Naive thymus-derived CD8-positive, alpha-beta T cell (primary cell): ENCODE measurements around the gene LMF1. TPM values are rescaled to one million over a fixed set of nuclear protein-coding genes. Genes with fewer than 3 reads are reported as not detected.

ENCODE experiments used
- ATAC-seq, 2 donors: fragments of 150-1000 bp; cut with Tn5 transposase in 1 of 2; sonication (Bioruptor Pico), chemical (Tn5 transposase) in 1 of 2; 1 replicate in 1 of 2; 2 replicates in 1 of 2; pipeline ENCODE4 v1.10.0; 2021; ENCODE audit warnings: mild to moderate bottlenecking in 2 of 2, moderate library complexity in 2 of 2
- POLR2A ChIA-PET: fragments of 350-600 bp; sonication (Branson Sonifier 250); formaldehyde crosslinking; loops from one replicate; lab custom pipeline; 2021; ENCODE audit warnings: antibody characterized with exemption; lab: Charles Lee
- DNase-seq, 10 donors: peaks; one replicate each; pipeline versions ENCODE4 v3.0.0 to v3.0.0-alpha.2; 2020 to 2022
- H3K27ac Mint-ChIP-seq, 10 donors: one replicate each; pipeline ENCODE4 v1.8.0; 2020 to 2022; ENCODE audit warnings: mild to moderate bottlenecking in 10 of 10, mixed read lengths in 10 of 10, moderate library complexity in 4 of 10, inconsistent platforms in 1 of 10
- H3K27me3 Mint-ChIP-seq, 5 donors: one replicate each; pipeline ENCODE4 v1.8.0; 2021 to 2022; ENCODE audit warnings: mixed read lengths in 5 of 5
- H3K36me3 Mint-ChIP-seq, 3 donors: one replicate each; pipeline ENCODE4 v1.8.0; 2020 to 2022; ENCODE audit warnings: mixed read lengths in 3 of 3, mild to moderate bottlenecking in 2 of 3, inconsistent platforms in 1 of 3
- H3K4me1 Mint-ChIP-seq, 4 donors: one replicate each; pipeline ENCODE4 v1.8.0; 2021 to 2022; ENCODE audit warnings: mixed read lengths in 4 of 4
- H3K4me3 Mint-ChIP-seq, 10 donors: one replicate each; pipeline ENCODE4 v1.8.0; 2020 to 2022; ENCODE audit warnings: mild to moderate bottlenecking in 10 of 10, mixed read lengths in 10 of 10, moderate library complexity in 6 of 10, inconsistent platforms in 1 of 10
- H3K9me3 Mint-ChIP-seq, 9 donors: one replicate each; pipeline ENCODE4 v1.8.0; 2020 to 2022; ENCODE audit warnings: mixed read lengths in 9 of 9, mild to moderate bottlenecking in 3 of 9, inconsistent platforms in 1 of 9, moderate library complexity in 1 of 9
- polyA plus RNA-seq, 3 donors: library from polyadenylated mRNA; unstranded; fragments of 300-500 nt; fragmentation: Illumina TruSeq; gene quantifications; one replicate each; pipeline ENCODE4 v1.2.3, GENCODE V29; 2021
- total RNA-seq, 8 experiments: library from RNA in 2 of 8; stranded (reverse) in 2 of 8; gene quantifications; one replicate each; pipeline ENCODE4 v1.2.3 and lab custom pipeline; 2021 to 2026

The LMF1 gene
- total and polyA plus RNA-seq, 5 experiments from 2014 or later, result 12.2 to 45.1 (median 13.6) TPM

DNA sequence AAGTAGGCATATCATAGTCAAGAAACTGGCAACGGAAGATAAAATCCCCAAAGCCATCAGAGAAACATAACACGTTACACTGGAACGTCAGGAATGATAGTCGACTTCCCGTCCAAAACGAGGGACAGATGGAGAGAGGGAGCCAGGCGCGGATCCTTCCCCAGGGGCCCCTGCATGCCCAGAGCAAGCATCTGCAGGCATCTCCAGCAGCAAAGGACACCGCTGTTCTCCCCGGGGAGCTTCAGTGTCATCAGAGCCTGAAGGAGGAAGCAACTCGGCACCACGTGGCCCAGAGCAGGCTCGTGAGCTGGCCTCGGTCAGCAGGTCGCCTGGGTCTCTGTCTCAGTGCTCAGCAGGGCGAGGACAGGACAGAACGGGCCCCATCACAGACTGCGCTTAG, 50.1 kb downstream of the LMF1 start:
- POLR2A ChIA-PET, result no interaction called here
- H3K27ac Mint-ChIP-seq, result no peak overlapping the region
- no peaks in the 10 kb centered on the region for H3K9me3 Mint-ChIP-seq
- H3K36me3 Mint-ChIP-seq, result peaks cover 5 to 30% (median 6%) of the 10 kb centered on the region in 3 donors
- no peaks in the 10 kb centered on the region for H3K27me3 Mint-ChIP-seq
- no peak overlapping the region for H3K4me3 Mint-ChIP-seq
- H3K4me1 Mint-ChIP-seq, result peaks cover 0 to 12% (median 5%) of the 10 kb centered on the region in 4 donors
- ATAC-seq, result no peak
- DNase-seq, result peak in 1 of 10 donors; percentile 51

- POLR2A ChIA-PET, result no interaction called here
- peak in 1 of 10 donors; percentile 54 for DNase-seq
- no peaks in the 10 kb centered on the region for H3K9me3 Mint-ChIP-seq
- no peaks in the 10 kb centered on the region for H3K27me3 Mint-ChIP-seq
- peaks cover 5 to 30% (median 6%) of the 10 kb centered on the region in 3 donors for H3K36me3 Mint-ChIP-seq
- H3K4me3 Mint-ChIP-seq, result no peak overlapping the region
- H3K27ac Mint-ChIP-seq, result peak overlapping the region in 2 of 10 donors; percentile 13 to 59
- no peak for ATAC-seq
- H3K4me1 Mint-ChIP-seq, result peaks cover 0 to 12% (median 6%) of the 10 kb centered on the region in 4 donors
These were observed 50.6 kb downstream of the LMF1 start for GRCh38 chr16:920051-920681.

GRCh38 chr16:919658-920050, 51.1 kb downstream of the LMF1 start:
- ATAC-seq, result no peak
- DNase-seq, result no peak
- Mint-ChIP-seq H3K4me3 (no peak overlapping the region), H3K36me3 (peaks cover 4 to 30% (median 6%) of the 10 kb centered on the region in 3 donors), H3K9me3 (no peaks in the 10 kb centered on the region), H3K27ac (peak overlapping the region in 2 of 10 donors; percentile 13 to 59), H3K4me1 (peaks cover 0 to 12% (median 6%) of the 10 kb centered on the region in 4 donors), H3K27me3 (no peaks in the 10 kb centered on the region)
- POLR2A ChIA-PET, result no interaction called here

DNA sequence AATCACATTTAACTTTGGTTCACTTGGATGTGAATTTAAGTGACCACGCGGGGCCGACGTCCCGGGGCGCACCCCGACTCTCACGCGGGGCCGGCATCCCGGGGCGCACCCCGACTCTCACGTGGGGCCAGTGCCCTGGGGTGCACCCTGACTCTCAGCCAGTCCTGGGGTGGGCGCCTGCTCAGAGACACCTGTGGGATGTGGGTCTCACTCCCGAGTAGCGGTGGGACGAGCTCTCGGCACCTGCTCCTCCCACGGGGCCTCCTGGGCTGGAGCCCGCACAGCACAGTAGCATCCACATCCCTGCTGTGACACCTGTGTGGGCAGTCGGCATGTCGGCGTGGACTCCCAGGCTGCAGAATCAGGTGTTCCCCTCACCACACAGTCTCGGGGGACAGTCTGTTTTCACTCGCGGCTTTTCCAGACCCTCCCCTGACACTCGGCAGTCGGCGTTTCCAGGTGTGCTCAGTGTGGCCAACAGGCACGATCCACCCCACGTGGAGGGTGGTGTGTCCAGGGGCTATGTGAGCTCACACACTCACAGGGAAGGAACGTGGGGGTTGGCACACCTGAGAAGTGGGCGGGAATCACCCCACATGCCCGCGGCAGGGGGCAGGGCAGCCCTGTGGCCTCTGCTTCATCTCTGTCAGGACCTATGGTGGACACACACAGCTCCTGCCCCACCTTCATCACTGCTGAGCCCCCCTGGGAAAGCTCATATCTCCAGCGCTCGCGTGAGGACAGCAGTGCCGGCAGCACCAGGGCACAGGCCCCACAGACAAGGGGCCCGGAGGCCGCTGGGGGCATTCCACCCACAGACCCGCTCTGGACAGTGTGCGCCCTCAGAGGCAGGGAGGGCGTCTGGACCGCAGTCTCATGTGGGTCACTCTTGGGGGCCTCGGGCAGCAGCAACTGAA, 51.8 kb downstream of the LMF1 start:
- H3K4me1 Mint-ChIP-seq, result peaks cover 0 to 12% (median 6%) of the 10 kb centered on the region in 4 donors
- no peak overlapping the region for H3K4me3 Mint-ChIP-seq
- ATAC-seq (no peak), DNase-seq (peak in 1 of 10 donors; percentile 53)
- H3K36me3 Mint-ChIP-seq, result peaks cover 2 to 29% (median 6%) of the 10 kb centered on the region in 3 donors
- H3K27me3 Mint-ChIP-seq, result no peaks in the 10 kb centered on the region
- no peak overlapping the region for H3K27ac Mint-ChIP-seq
- POLR2A ChIA-PET, result no interaction called here
- H3K9me3 Mint-ChIP-seq, result no peaks in the 10 kb centered on the region

- DNase-seq, result peak in 1 of 10 donors; percentile 38
- POLR2A ChIA-PET, result no interaction called here
- peaks cover 2 to 25% (median 6%) of the 10 kb centered on the region in 3 donors for H3K36me3 Mint-ChIP-seq
- peak overlapping the region in 1 of 10 donors; percentile 49 for H3K27ac Mint-ChIP-seq
- peaks cover 0 to 12% (median 4%) of the 10 kb centered on the region in 4 donors for H3K4me1 Mint-ChIP-seq
- H3K9me3 Mint-ChIP-seq, result no peaks in the 10 kb centered on the region
- ATAC-seq, result no peak
- no peak overlapping the region for H3K4me3 Mint-ChIP-seq
- no peaks in the 10 kb centered on the region for H3K27me3 Mint-ChIP-seq
These were observed 52.7 kb downstream of the LMF1 start for GRCh38 chr16:918068-918467.

DNA sequence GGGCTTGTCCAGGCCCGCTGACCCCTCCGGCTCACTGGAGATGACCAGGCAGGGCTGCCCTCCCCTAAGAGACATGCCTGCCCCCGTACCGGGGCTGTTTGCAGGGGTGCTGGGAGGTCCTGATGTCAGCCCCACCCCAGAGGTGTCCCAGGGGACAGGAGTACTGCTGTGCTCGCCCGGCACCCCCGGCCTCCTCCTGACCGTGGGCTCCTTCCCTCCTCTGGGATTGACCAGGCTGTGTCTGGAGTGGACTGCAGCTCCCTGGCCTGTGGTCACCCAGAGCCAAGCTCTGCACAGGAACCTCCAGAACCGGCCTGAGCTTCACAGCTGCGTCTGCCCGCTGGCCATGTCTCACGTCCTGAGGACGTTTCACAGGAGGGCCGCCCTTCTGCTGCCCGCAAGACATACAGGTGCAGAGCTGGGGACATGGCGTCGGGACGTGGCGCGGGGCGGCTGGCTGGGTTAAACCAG, 53.2 kb downstream of the LMF1 start:
- POLR2A ChIA-PET, result no interaction called here
- Mint-ChIP-seq H3K4me1 (peaks cover 0 to 12% (median 4%) of the 10 kb centered on the region in 4 donors), H3K36me3 (peaks cover 2 to 25% (median 6%) of the 10 kb centered on the region in 3 donors), H3K9me3 (no peaks in the 10 kb centered on the region), H3K27me3 (no peaks in the 10 kb centered on the region), H3K27ac (no peak overlapping the region), H3K4me3 (no peak overlapping the region)
- ATAC-seq (no peak), DNase-seq (no peak)

GRCh38 chr16:916035-916799, 54.6 kb downstream of the LMF1 start:
- POLR2A ChIA-PET, result no interaction called here
- H3K4me1 Mint-ChIP-seq, result peaks cover 0 to 8% (median 3%) of the 10 kb centered on the region in 4 donors
- H3K4me3 Mint-ChIP-seq, result no peak overlapping the region
- no peaks in the 10 kb centered on the region for H3K9me3 Mint-ChIP-seq
- H3K27ac Mint-ChIP-seq, result no peak overlapping the region
- no peaks in the 10 kb centered on the region for H3K27me3 Mint-ChIP-seq
- H3K36me3 Mint-ChIP-seq, result peaks cover 0 to 14% (median 0%) of the 10 kb centered on the region in 3 donors
- ATAC-seq (no peak), DNase-seq (no peak)

GRCh38 chr16:915546-915945, 55.2 kb downstream of the LMF1 start:
- DNase-seq, result no peak
- Mint-ChIP-seq H3K4me3 (no peak overlapping the region), H3K27ac (no peak overlapping the region), H3K4me1 (peaks cover 0 to 8% (median 3%) of the 10 kb centered on the region in 4 donors), H3K36me3 (peaks cover 0 to 15% (median 3%) of the 10 kb centered on the region in 3 donors), H3K9me3 (no peaks in the 10 kb centered on the region), H3K27me3 (no peaks in the 10 kb centered on the region)
- ATAC-seq, result no peak
- POLR2A ChIA-PET, result no interaction called here

DNA sequence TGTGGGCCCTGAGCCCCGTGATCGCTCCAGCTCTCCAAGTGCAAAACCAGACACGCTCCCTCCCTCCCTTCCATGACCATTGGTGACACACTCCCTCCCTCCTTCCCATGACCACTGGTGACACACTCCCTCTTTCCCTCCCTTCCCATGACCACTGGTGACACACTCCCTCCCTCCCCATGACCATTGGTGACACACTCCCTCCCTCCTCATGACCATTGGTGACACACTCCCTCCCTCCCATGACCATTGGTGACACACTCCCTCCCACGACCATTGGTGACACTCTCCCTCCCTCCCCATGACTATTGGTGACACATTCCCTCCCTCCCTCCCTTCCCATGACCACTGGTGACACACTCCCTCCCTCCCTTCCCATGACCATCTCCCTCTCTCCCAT, 56.3 kb downstream of the LMF1 start:
- Mint-ChIP-seq H3K27ac (no peak overlapping the region), H3K27me3 (no peaks in the 10 kb centered on the region), H3K4me3 (no peak overlapping the region), H3K4me1 (peaks cover 0 to 4% (median 0%) of the 10 kb centered on the region in 4 donors), H3K9me3 (no peaks in the 10 kb centered on the region), H3K36me3 (peaks cover 0 to 20% (median 3%) of the 10 kb centered on the region in 3 donors)
- no peak for DNase-seq
- POLR2A ChIA-PET, result no interaction called here
- ATAC-seq, result no peak

GRCh38 chr16:913817-914439, 56.9 kb downstream of the LMF1 start:
- DNase-seq, result no peak
- Mint-ChIP-seq H3K4me1 (peaks cover 0 to 4% (median 0%) of the 10 kb centered on the region in 4 donors), H3K9me3 (no peaks in the 10 kb centered on the region), H3K27me3 (no peaks in the 10 kb centered on the region), H3K4me3 (no peak overlapping the region), H3K27ac (no peak overlapping the region), H3K36me3 (peaks cover 0 to 22% (median 3%) of the 10 kb centered on the region in 3 donors)
- POLR2A ChIA-PET, result no interaction called here
- no peak for ATAC-seq

DNA sequence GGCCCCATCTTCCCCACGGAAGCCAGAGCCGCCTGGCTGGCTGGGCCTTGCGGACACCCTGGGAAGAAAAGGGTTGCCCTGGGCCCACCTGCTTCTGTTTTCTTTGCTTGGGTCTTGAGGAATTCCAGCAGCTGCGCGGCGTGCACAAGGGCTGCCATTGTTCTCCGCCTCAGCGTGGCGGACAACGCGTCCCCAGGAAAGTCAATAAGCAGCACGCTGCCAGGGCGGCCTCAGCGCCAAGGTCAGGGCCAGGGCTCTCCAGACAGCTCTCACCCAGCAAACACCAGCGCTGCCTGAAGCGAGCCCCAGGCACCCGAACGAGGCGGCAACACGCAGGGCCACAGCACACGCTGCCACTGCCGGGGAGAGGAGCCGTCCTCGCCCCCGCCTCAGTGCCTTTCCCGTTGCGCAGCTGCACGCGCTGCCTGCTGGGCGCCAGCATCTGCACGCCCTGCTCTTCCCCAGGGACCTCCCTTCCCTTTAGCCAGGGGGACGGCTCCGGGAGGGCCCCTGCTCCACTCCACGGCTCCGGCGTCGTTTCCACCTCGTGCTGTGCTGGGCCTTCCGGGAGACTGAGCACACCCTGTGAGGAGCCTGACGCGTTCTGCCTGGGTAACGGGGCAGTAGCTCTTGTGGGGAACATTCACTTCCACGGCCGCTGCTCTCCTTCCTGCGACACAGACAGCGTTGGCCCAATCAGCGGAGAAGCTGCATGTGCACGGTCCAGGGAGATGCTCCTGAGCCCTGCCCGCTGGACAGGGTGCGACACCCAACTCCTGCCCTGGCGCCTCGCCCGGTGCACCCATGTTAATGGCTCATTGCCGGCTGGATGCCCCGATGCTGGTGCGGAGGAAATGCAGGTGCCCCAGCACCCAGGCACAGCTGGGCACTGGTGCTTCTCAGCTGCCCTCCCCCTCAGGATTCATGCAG, 57.8 kb downstream of the LMF1 start:
- Mint-ChIP-seq H3K9me3 (no peaks in the 10 kb centered on the region), H3K27ac (no peak overlapping the region), H3K4me3 (no peak overlapping the region), H3K36me3 (peaks cover 0 to 23% (median 3%) of the 10 kb centered on the region in 3 donors), H3K4me1 (peaks cover 0 to 4% (median 0%) of the 10 kb centered on the region in 4 donors), H3K27me3 (no peaks in the 10 kb centered on the region)
- DNase-seq (no peak), ATAC-seq (no peak)
- POLR2A ChIA-PET, result no interaction called here
